Measurements from ENCODE around the gene TXNDC15.

TXNDC15 gene

DNA sequence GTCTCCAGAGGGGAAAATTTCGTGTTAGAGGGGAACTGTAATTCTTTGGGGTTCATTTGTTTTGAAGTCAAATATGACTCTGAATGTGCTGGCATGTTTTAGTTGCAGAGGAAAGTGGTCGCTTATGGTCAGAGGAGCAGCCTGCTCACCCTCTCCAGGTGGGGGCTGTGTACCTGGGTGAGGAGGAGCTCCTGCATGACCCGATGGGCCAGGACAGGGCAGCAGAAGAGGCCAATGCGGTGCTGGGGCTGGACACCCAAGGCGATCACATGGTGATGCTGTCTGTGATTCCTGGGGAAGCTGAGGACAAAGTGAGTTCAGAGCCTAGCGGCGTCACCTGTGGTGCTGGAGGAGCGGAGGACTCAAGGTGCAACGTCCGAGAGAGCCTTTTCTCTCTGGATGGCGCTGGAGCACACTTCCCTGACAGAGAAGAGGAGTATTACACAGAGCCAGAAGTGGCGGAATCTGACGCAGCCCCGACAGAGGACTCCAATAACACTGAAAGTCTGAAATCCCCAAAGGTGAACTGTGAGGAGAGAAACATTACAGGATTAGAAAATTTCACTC lies 13.5 kb downstream of the TXNDC15 start:
- no peak for DNase-seq (ENCODE audit: low spot score)
- TF ChIP-seq, protein P1, sequence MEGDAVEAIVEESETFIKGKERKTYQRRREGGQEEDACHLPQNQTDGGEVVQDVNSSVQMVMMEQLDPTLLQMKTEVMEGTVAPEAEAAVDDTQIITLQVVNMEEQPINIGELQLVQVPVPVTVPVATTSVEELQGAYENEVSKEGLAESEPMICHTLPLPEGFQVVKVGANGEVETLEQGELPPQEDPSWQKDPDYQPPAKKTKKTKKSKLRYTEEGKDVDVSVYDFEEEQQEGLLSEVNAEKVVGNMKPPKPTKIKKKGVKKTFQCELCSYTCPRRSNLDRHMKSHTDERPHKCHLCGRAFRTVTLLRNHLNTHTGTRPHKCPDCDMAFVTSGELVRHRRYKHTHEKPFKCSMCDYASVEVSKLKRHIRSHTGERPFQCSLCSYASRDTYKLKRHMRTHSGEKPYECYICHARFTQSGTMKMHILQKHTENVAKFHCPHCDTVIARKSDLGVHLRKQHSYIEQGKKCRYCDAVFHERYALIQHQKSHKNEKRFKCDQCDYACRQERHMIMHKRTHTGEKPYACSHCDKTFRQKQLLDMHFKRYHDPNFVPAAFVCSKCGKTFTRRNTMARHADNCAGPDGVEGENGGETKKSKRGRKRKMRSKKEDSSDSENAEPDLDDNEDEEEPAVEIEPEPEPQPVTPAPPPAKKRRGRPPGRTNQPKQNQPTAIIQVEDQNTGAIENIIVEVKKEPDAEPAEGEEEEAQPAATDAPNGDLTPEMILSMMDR (IDR thresholded peaks at IDR 0.05; ENCODE audit: extremely low read depth, missing control alignments): no peak

DNA sequence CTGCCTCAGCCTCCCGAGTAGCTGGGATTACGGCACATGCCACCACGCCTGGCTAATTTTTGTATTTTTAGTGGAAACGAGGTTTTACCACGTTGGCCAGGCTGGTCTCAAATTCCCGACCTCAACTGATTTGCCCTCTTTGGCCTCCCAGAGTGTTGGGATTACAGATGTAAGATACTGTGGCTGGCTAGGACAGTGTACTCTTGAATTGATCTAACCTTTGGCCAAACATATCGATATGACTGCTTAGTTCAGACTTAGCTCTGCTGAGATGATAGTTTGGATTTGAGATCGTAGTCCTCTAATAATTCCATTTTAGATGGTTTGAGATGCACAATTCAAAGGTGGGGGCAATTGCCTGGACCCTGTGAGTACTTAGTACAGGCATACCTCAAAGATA lies 15.2 kb downstream of the TXNDC15 start:
- TF ChIP-seq, protein P1 (IDR thresholded peaks at IDR 0.05; ENCODE audit: extremely low read depth, missing control alignments): no peak
- no peak for DNase-seq (ENCODE audit: low spot score)

DNA sequence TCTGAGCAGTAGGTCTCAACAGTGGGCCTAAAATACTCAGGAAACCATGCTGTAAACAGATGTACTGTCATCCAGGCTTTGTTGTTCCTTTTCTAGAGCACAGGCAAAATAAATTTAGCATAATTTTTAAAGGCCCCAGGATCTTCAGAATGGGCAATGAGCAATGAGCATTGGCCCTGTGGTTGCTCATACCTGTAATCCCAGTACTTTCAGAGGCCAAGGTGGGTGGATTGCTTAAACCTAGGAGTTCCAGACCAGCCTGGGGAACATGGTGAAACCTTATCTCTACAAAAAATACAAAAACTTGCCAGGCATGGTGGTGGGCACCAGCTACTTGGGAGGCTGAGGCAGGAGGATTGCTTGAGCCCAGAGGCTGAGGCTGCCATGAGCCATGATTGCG lies 17.3 kb downstream of the TXNDC15 start:
- DNase-seq (ENCODE audit: low spot score): no peak
- TF ChIP-seq, protein P1 (IDR thresholded peaks at IDR 0.05; ENCODE audit: extremely low read depth, missing control alignments): no peak

DNA sequence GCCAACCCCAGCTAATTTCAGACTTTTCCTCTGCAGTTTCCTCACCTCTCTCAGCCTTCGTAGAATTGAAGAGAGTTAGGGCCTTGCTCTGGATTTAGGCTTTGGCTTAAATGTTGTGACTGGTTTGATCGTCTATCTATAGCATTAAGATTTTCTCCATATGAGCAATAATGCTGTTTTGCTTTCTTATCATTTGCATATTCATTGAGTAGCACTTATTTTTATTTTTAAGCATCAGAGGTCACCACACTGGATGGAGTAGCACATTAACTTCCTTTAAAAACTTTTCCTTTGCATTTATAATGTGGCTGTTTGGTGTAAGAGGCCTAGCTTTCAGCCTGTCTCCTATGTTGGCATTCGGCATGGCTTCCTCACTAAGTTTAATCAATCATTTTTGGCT lies 18.1 kb downstream of the TXNDC15 start:
- no peak for DNase-seq (ENCODE audit: low spot score)
- TF ChIP-seq, protein P1 (IDR thresholded peaks at IDR 0.05; ENCODE audit: extremely low read depth, missing control alignments): no peak

DNA sequence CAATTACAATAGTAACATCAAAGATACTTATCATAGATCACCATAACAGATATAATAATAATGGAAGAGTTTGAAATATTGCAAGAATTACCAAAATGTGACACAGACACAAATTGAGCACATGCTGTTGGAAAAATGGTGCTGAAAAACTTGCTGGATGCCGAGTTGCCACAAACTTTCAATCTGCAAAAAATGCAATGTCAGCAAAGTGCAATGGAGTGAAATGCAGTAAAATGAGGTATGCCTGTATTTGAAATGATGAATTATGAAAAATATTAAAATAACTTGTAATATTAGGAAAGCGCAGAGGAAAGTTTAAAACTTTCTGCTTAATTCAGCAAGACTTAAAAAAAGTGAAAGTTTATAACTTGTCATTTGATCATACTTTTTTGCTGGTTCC lies 18.8 kb downstream of the TXNDC15 start:
- no peak for DNase-seq (ENCODE audit: low spot score)
- TF ChIP-seq, protein P1 (IDR thresholded peaks at IDR 0.05; ENCODE audit: extremely low read depth, missing control alignments): no peak

DNA sequence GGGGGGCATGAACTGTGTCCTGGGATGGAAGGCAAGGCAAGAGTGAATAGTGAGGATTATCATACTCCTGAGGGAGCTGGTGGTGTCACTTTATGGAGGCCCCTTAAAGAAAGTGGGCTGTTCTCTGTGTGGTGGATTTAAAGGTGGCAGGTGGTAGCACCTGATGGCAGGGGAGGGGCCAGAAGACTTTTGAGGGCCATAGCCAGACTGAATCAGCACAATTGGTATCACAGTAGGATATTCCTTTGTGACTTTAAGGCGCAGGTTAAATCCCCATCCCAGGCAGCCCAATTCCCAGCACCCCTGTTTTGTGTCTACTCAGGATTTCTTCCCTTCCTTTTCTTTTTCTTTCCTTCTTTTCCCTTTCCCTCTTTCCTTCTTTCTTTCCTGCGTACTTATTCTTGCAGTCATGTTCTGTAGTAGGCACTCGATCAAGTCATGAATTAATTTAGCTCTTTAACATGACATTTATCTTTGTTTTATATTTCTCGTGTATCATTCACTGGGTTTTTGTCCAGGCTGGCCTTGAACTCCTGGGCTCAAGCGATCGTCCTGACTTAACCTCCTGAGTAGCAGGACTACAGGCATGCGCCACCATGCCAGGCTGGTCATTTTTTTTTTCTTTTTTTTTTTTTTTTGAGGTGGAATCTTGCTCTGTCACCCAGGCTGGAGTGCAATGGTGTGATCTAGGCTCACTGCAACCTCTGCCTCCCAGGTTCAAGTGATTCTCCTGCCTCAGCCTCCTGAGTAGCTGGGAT lies 19.8 kb downstream of the TXNDC15 start:
- DNase-seq (ENCODE audit: low spot score): no peak
- TF ChIP-seq, protein P1 (IDR thresholded peaks at IDR 0.05; ENCODE audit: extremely low read depth, missing control alignments): no peak

DNA sequence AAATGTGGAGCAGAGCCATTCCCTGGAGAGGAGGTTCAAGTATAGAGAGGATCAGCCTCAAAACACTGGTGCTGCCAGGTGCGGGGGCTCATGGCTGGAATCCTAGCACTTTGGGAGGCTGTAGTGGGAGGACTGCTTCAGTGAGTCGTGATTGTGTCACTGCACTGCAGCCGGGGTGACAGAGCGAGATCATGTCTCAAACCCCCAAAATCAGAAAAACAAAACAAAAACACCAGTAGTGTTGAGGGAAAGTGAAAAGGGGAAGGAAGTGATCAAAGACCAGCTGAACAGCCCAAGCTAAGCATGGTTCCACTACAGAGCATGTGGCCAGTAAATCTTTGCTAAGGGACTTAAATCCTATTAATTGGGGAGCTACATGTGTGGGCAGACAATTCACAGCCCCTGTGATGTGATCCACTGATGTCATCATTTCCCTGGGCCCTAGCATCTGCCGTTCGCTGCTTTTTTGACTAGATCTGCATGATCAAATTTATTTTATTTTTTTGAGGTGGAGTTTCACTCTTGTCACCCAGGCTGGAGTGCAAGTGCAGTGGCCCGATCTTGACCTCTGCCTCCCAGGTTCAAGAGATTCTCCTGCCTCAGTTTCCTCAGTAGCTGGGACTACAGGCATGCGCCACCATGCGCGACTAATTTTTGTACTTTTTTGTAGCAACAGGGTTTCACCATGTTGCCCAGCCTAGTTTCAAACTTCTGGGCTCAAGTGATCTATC lies 28.1 kb downstream of the TXNDC15 start:
- TF ChIP-seq, protein P1 (IDR thresholded peaks at IDR 0.05; ENCODE audit: extremely low read depth, missing control alignments): no peak
- DNase-seq (ENCODE audit: low spot score): peak; percentile 77

All from GM20000 (cell line).